Activated T-cell treated with anti-CD3 and anti-CD28 coated beads for 48 hours (primary cell): Measurements from ENCODE around the gene TMEM123.
A peak's percentile ranks its signal among the peaks of the same experiment; 100 is the strongest.

Experiments used
- DNase-seq: peaks from one replicate; pipeline ENCODE4 v3.0.0-alpha.2; 2020; ENCODE audit warnings: low read depth

Gene TMEM123

DNA sequence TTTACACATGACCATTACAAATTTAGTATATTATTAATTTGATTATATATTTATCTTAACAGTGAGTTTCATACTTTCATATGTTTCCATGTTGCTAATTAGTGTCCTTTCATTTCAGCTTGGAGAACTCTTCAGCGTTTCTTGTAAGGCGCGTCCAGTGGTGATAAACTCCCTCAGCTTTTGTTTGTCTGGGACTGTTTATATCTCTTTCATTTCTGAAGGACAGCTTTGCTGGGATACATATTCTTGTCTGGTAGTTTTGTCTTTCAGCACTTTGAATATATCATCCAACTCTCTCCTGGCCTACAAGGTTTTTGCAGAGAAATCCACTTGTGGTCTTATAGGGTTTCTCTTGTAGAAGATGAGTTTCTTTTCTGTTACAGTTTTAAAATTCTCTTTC is 93.2 kb downstream of the TMEM123 start:
- DNase-seq, result no peak

DNA sequence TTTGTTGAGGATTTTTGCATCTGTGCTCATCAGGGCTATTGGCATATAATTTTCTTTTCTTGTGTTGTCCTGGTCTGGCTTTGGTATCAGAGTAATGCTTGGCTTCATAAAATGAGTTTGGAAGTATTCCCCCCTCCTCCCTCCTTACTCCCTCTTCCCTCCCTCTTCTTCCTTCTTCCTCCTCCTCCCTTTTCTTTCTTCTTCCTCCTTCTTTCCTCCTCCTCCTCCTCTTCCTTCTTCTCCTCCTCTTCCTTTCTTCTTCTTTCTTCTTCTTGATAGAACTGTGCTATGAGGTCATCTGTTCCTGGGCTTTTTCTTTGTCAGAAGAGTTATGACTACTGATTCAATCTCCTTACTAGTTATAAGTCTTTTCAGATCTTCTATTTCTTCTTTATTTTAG is 95.4 kb downstream of the TMEM123 start:
- DNase-seq, result no peak

DNA sequence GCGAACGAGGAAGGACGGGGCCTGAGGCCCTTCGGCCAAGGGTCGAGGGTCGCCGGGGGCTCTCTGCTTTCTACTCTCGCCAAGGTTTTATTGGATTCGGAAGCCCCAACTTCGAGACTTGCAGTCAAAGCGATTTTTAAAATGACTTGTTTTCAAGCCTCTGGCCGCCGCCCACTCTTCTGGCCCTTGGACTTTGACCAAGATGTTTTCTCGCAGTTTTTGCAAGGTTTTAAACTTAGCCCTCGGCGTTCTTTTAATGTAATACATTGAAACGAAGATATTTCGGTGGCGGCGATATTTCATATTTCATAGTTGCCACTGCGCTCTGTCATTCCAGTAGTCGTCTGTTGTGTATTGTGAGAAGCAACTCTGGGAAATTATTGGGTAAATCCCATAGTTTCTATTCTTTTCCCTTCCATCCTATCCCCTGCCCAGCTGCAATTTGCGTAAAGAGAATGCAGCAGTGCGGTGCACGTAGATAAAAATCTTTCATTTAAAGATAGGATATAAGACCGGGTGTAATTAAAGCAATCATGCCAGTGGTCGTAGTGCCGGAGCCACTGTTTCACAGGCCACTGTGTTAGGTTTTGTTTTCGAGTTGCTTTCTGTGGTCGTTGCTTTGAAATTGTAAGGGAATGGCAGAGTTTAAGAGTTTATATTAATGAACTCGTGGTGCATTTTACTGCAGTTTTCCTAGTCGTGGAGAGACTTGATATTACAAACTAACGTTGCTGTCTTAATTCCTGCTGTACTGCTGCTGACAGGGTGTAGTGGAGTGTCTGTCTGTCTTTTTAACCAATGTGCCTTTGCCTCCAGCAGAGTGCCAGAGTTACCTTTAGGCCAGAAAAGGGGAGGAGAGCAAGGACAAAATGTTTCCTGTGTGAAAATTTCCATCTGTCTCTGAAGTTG is 104.8 kb downstream of the TMEM123 start:
- no peak for DNase-seq

DNA sequence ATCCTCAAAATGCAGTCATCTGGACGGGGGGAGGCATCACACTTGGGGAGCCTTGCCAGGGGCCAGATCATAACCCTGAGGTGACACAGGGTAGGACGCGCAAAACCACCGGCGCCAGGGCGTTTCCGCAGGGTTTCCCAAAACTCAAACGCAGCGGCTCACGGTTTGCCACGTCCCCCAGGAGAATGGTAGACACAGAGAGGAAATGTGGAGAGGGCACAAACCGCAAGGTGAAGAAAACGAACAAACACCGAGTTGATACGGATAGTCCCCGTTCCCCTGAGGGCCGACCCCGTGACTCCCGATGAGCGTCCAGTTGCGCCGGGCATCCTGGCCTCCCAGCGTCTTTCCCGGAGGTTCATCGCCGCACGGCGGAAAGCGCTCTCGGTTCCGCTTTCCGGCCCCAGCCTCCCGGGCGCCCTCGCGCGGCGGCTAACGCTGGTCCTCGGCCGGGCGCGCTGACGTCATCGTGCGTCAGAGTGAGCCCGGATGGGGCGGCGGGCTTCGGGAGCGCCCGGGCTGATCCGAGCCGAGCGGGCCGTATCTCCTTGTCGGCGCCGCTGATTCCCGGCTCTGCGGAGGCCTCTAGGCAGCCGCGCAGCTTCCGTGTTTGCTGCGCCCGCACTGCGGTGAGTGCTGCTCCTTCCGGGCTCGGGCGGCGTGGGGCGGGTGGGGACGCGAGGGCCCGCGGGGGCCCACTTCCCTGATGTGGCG is 105.7 kb downstream of the TMEM123 start, which contains the start of gene BIRC2:
TSS of gene BIRC2 (plus strand) at position 467 of the 714 bp plus-strand sequence. CDS start 2,641 bp downstream, outside the sequence.
- peak; percentile 98 for DNase-seq

DNA sequence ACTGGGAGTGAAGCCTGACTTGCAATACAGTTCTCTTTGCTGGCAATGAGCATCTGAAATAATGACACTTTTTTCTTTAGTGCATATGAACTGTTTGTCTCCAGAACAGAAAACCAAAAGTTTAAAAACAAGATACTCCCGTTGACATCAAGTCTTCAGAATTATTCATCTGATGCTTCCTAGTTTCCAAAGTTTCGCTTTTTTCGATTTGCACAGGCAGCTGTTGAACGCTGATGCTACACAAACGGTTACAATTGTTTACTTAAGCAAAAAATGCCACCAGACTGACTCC is 106.2 kb downstream of the TMEM123 start:
- DNase-seq, result no peak
